ENCODE results near the gene MRPL20. TPM values are rescaled to one million over a fixed set of nuclear protein-coding genes. Genes with fewer than 3 reads are reported as not detected.
"Not testable (repeated sequence)": the region's sequence is repeated elsewhere in the genome, so short reads cannot be mapped to it uniquely, and the experiment has no call there.

MRPL20 gene
- total and polyA plus RNA-seq, 8 donors: 69.5 to 145 (median 99.8) TPM

DNA sequence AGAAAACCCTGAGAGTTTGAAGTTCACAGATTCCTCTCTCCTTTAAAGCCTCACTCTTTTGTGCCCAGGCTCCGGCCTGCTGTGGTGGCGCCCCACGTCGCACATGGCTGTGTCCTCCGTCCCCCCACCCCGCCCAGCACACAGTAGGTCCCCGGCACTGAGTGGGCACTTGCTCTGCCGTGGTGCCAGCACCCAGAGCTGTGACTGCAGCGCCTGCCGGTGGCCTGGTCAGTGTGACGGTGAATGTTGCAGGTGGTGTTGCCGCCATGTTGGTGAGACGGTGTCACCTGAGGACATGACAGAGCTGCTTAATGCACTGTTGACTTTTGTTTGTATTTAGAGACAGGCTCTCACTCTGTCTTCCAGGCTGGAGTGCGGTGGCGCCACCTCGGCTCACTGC lies 45.8 kb upstream of the MRPL20 start:
- Histone ChIP-seq H3K36me3 (no peaks in the 10 kb centered on the region), H3K27me3 (no peaks in the 10 kb centered on the region), H3K4me3 (no peak overlapping the region), H3K9me3 (no peaks in the 10 kb centered on the region), H3K4me1 (no peaks in the 10 kb centered on the region), H3K27ac (no peak overlapping the region)
- ATAC-seq: no peak
- DNase-seq: peak in 1 of 4 donors; percentile 61
- intact Hi-C loops (cut with DNase I): no loop called here
- TF ChIP-seq, protein P1, sequence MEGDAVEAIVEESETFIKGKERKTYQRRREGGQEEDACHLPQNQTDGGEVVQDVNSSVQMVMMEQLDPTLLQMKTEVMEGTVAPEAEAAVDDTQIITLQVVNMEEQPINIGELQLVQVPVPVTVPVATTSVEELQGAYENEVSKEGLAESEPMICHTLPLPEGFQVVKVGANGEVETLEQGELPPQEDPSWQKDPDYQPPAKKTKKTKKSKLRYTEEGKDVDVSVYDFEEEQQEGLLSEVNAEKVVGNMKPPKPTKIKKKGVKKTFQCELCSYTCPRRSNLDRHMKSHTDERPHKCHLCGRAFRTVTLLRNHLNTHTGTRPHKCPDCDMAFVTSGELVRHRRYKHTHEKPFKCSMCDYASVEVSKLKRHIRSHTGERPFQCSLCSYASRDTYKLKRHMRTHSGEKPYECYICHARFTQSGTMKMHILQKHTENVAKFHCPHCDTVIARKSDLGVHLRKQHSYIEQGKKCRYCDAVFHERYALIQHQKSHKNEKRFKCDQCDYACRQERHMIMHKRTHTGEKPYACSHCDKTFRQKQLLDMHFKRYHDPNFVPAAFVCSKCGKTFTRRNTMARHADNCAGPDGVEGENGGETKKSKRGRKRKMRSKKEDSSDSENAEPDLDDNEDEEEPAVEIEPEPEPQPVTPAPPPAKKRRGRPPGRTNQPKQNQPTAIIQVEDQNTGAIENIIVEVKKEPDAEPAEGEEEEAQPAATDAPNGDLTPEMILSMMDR (IDR thresholded peaks at IDR 0.05): no peak

DNA sequence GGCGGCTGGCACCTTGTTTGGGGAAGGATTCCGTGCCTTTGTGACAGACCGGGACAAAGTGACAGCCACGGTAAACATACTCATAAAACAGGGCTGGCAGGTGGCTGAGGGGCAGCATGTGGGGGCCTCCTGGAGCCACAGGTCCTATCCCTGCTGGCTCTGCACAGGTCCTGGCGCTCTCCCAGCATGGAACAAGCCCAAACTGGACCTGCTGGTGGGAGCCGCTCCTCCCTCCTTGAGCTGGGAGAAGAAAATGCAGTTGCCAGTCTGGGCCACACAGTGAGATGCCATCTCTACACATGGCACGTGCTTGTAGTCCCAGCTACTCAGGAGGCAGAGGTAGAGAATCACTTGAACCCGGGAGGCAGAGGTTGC lies 45.3 kb upstream of the MRPL20 start:
- H3K36me3 ChIP-seq; H3K9me3 ChIP-seq; H3K27ac ChIP-seq; ATAC-seq; H3K27me3 ChIP-seq; H3K4me1 ChIP-seq; DNase-seq; intact Hi-C loops (cut with DNase I); H3K4me3 ChIP-seq: not testable (repeated sequence)

DNA sequence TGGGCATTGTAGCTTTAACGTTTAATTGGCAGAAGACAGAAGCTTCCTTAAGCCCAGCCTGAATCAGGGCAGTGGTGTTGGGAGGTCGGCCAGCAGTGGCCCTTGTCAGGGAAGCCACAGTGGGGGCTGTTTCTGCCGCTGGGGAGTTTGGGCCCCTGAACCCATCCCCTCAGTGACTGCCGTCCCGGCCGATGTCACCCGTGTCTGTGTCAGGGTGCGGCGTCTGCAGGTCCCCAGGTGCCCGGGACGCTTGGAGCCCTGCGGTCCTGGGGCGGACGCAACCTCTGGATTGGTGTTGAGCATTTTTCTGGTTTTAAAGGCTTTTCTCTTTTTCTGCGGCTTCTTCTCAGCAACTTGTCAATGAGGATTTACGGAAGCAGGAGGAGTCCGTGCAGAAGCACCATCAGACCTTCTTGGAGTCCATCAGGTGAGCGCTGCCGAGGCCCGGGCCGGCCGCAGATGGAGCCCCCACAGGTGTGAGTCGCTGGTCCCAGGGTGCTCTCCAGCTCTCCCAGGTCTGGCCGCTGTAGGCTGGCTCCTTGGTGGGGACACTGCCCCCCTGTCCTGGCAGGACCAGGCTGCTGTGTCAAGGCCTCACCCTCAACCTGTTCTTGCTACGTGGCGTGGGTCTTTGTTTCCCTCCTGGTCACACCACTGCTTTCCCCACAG lies 44.7 kb upstream of the MRPL20 start:
- Histone ChIP-seq H3K27me3 (no peaks in the 10 kb centered on the region), H3K27ac (no peak overlapping the region), H3K4me3 (no peak overlapping the region), H3K4me1 (no peaks in the 10 kb centered on the region), H3K9me3 (no peaks in the 10 kb centered on the region), H3K36me3 (no peaks in the 10 kb centered on the region)
- DNase-seq (peak in 1 of 4 donors; percentile 62), ATAC-seq (no peak)
- TF ChIP-seq, protein P1 (IDR thresholded peaks at IDR 0.05): no peak
- intact Hi-C loops (cut with DNase I): no loop called here

DNA sequence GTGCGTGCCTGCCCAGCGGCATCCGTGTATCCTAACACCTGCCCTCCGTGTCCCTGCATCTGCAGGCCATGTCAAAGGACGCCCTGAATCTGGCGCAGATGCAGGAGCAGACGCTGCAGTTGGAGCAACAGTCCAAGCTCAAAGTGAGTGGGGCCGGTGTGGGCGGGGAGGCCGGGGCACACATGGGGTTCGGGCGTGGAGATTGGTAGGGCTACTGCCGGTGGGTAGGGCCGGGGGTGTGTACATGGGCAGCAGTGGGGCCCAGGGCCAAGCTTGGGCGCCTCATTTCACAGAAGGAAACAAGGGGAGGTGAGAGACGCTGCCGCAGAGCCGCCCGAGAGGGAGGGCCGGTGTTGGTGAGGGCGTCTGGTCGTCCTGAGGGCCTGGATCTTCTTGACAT lies 43.5 kb upstream of the MRPL20 start:
- H3K4me1 ChIP-seq; intact Hi-C loops (cut with DNase I); H3K27ac ChIP-seq; H3K36me3 ChIP-seq; H3K4me3 ChIP-seq; ATAC-seq; DNase-seq; H3K9me3 ChIP-seq; H3K27me3 ChIP-seq: not testable (repeated sequence)

DNA sequence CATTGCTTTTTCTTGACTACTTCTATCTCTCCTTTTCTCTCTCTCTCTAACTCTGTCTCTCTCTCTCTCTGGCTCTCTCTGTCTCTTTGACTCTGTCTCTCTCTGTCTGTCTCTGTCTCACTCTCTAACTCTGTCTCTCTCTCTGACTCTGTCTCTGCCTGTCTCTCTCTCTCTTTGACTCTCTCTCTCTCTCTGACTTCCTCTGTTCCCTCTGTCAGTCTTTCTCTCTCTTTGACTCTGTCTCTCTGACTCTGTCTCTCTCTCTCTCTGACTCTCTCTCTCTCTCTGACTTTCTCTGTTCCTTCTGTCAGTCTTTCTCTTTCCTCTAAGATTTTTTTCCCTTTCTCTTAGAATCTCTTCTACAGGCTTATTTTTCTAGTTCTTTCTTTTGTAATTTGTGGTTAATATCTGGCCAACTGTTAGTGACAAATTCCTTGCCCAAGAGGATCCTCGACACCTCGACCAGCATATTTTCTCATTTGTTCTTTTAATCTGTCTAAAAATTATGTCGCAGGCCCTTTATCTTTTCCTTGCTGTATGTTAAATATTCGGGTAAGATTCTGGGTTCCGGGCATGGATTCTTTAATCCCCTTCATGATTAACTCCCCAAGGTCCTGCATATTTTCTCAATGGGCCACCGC lies 42.1 kb upstream of the MRPL20 start, which contains the start of gene ATAD3C:
TSS of gene ATAD3C (plus strand) at position 591 of the 641 bp plus-strand sequence. CDS start 995 bp downstream, outside the sequence.
- H3K4me1 ChIP-seq: no peaks in the 10 kb centered on the region
- ATAC-seq: no peak
- no peak within 1 kb of the TSS for H3K27ac ChIP-seq
- no peak within 1 kb of the TSS for H3K4me3 ChIP-seq
- intact Hi-C loops (cut with DNase I): no loop called here
- no peaks in the 10 kb centered on the region for H3K36me3 ChIP-seq
- TF ChIP-seq, protein P1 (IDR thresholded peaks at IDR 0.05): no peak
- H3K9me3 ChIP-seq: no peaks in the 10 kb centered on the region
- DNase-seq: no peak
- H3K27me3 ChIP-seq: no peaks in the 10 kb centered on the region

DNA sequence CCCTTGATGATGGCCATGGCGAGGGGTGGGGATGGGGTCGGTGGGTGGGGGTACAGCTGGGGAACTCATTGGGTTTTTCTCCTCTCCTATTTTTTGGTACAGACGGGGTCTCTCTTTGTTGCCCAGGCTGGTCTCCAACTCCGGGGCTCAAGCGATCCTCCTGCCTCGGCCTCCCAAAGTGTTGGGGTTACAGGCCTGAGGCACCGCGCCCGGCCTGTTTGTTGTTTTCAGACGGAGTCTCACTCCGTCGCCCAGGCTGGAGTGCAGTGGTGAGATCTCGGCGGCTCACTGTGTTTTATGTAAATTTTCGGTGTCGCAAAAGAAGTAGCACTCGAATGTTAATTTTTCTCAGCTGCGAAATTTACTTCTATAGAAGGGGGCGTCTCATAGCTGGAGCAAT lies 39.5 kb upstream of the MRPL20 start:
- H3K4me1 ChIP-seq; ATAC-seq; H3K27me3 ChIP-seq; intact Hi-C loops (cut with DNase I); H3K27ac ChIP-seq; H3K9me3 ChIP-seq; DNase-seq; H3K4me3 ChIP-seq; H3K36me3 ChIP-seq: not testable (repeated sequence)

Data from left lung (tissue), 10 donors.